ENCODE measurements around the gene EPHA1.

DNA sequence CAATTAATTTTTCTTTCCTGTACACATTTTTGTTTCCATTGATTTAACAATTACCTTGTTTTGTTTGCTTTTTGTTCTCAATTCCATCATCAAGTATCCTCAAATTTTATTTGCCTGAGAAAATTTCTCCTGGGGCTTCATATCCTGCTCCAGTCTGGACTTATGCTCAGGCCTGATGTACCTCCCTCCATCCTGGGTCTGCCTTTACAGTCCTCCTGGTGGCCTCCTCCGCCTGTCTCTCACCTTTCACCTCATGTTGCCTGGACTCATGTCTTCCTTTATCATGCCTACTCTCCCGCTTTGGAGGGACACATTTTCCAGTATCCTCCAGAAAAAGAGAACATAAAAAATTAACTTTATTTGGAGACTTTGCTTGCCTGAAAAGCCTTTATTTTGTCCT is 22.5 kb upstream of the EPHA1 start:
- TF ChIP-seq EP300 (IDR thresholded peaks at IDR 0.05) (no peak), POLR2AphosphoS5 (IDR thresholded peaks at IDR 0.05) (no peak), POLR2A (IDR thresholded peaks at IDR 0.05; ENCODE audit: low read depth) (no peak)
- TF ChIP-seq, protein P1, sequence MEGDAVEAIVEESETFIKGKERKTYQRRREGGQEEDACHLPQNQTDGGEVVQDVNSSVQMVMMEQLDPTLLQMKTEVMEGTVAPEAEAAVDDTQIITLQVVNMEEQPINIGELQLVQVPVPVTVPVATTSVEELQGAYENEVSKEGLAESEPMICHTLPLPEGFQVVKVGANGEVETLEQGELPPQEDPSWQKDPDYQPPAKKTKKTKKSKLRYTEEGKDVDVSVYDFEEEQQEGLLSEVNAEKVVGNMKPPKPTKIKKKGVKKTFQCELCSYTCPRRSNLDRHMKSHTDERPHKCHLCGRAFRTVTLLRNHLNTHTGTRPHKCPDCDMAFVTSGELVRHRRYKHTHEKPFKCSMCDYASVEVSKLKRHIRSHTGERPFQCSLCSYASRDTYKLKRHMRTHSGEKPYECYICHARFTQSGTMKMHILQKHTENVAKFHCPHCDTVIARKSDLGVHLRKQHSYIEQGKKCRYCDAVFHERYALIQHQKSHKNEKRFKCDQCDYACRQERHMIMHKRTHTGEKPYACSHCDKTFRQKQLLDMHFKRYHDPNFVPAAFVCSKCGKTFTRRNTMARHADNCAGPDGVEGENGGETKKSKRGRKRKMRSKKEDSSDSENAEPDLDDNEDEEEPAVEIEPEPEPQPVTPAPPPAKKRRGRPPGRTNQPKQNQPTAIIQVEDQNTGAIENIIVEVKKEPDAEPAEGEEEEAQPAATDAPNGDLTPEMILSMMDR (IDR thresholded peaks at IDR 0.05), result no peak
